H1 (cell line): Measurements from ENCODE around the gene TLR4. TPM values are rescaled to one million over a fixed set of nuclear protein-coding genes. Genes with fewer than 3 reads are reported as not detected.

ENCODE experiments used
- CTCF ChIA-PET: fragments of 300-600 bp; sonication (Branson Sonifier 250); formaldehyde crosslinking; loops from one replicate; lab custom pipeline; 2021; ENCODE audit not compliant: partially characterized antibody; lab: Charles Lee
- POLR2A ChIA-PET: fragments of 300-600 bp; sonication (Branson Sonifier 250); formaldehyde crosslinking; loops from one replicate; lab custom pipeline; 2021; ENCODE audit warnings: inconsistent platforms; ENCODE audit not compliant: partially characterized antibody; lab: Charles Lee
- DNase-seq, 2 experiments: peaks; one replicate each; pipeline versions ENCODE4 v3.0.0 to v3.0.0-alpha.2; 2010 to 2022; ENCODE audit warnings: low spot score in 2 of 2, low read depth in 1 of 2, mixed read lengths in 1 of 2
- FAIRE-seq: peaks from 2 replicates; lab custom pipeline; 2011; peaks lifted over from hg19 to GRCh38; lab: Jason Lieb, UNC
- H2AFZ ChIP-seq: 2 replicates; pipeline ENCODE4 v1.8.1; 2012; ENCODE audit warnings: low read length, inconsistent platforms
- H2AK5ac ChIP-seq: 2 replicates; pipeline ENCODE4 v1.6.1; 2013; ENCODE audit warnings: low read depth, low read length
- H2BK120ac ChIP-seq: replicated peaks from 2 replicates; pipeline ENCODE3; 2013; ENCODE audit warnings: low read depth, low read length, inconsistent platforms
- H2BK12ac ChIP-seq: 2 replicates; pipeline ENCODE4 v1.6.1; 2013; ENCODE audit warnings: low read depth, low read length
- H2BK15ac ChIP-seq: 2 replicates; pipeline ENCODE4 v1.6.1; 2013; ENCODE audit warnings: low read length
- H2BK20ac ChIP-seq: 2 replicates; pipeline ENCODE4 v1.6.1; 2013; ENCODE audit warnings: low read length
- H2BK5ac ChIP-seq: 2 replicates; pipeline ENCODE4 v1.6.1; 2013; ENCODE audit warnings: low read depth, low read length
- H3K14ac ChIP-seq: 2 replicates; pipeline ENCODE4 v1.6.1; 2013; ENCODE audit warnings: inconsistent platforms; ENCODE audit not compliant: insufficient read length
- H3K18ac ChIP-seq: 2 replicates; pipeline ENCODE4 v1.6.1; 2013; ENCODE audit warnings: low read length; ENCODE audit errors: extremely low read depth
- H3K23ac ChIP-seq: 2 replicates; pipeline ENCODE4 v1.6.1; 2013; ENCODE audit warnings: inconsistent platforms; ENCODE audit not compliant: insufficient read length
- H3K23me2 ChIP-seq: 2 replicates; pipeline ENCODE4 v1.6.1; 2013; ENCODE audit warnings: low read depth, low read length
- H3K27ac ChIP-seq: 2 replicates; pipeline ENCODE4 v1.6.1; 2011; ENCODE audit warnings: low read depth, low read length, inconsistent platforms
- H3K27me3 ChIP-seq, 4 experiments: replicated peaks in 1 of 4; 1 replicate in 1 of 4; 2 replicates in 3 of 4; pipeline versions ENCODE4 v1.6.1 to v1.8.1; 2011 to 2013; ENCODE audit warnings: low read length in 3 of 4, mild to moderate bottlenecking in 3 of 4, inconsistent platforms in 2 of 4, mixed read lengths in 2 of 4, moderate library complexity in 1 of 4; ENCODE audit not compliant: control insufficient read depth in 3 of 4, insufficient read depth in 3 of 4; ENCODE audit errors: extremely low read depth in 1 of 4
- H3K36me3 ChIP-seq, 4 experiments: 2 replicates each; pipeline versions ENCODE4 v1.6.1 to v1.8.1; 2011 to 2013; ENCODE audit warnings: mild to moderate bottlenecking in 4 of 4, low read length in 3 of 4, moderate library complexity in 2 of 4, control low read depth in 1 of 4, inconsistent platforms in 1 of 4; ENCODE audit not compliant: insufficient read depth in 4 of 4, control insufficient read depth in 2 of 4
- H3K4ac ChIP-seq: replicated peaks from 2 replicates; pipeline ENCODE3; 2013; ENCODE audit warnings: low read length, low read depth, mixed read lengths, inconsistent platforms; ENCODE audit not compliant: insufficient read length
- H3K4me1 ChIP-seq, 4 experiments: replicated peaks in 1 of 4; 1 replicate in 1 of 4; 2 replicates in 3 of 4; pipeline versions ENCODE4 v1.6.1 to v1.8.1; 2011 to 2013; ENCODE audit warnings: low read length in 3 of 4, inconsistent platforms in 2 of 4, mixed read lengths in 1 of 4; ENCODE audit not compliant: insufficient read depth in 4 of 4, control insufficient read depth in 3 of 4
- H3K4me2 ChIP-seq, 2 experiments: 2 replicates each; pipeline versions ENCODE4 v1.6.1 to v1.8.1; 2011 to 2013; ENCODE audit warnings: low read depth in 2 of 2, low read length in 2 of 2, control low read depth in 1 of 2, inconsistent platforms in 1 of 2, mild to moderate bottlenecking in 1 of 2; ENCODE audit not compliant: insufficient read depth in 1 of 2
- H3K4me3 ChIP-seq, 4 experiments: fragments of 200-600, 300-600 bp in 1 of 4; sonication (generic), shearing (Covaris generic), sonication (Bioruptor Twin) in 1 of 4; 2 replicates each; pipeline versions ENCODE4 v1.5.1 to v1.8.1; 2011 to 2016; ENCODE audit warnings: low read length in 4 of 4, low read depth in 3 of 4, control low read depth in 2 of 4, inconsistent platforms in 2 of 4, mild to moderate bottlenecking in 2 of 4, mixed read lengths in 1 of 4, moderate library complexity in 1 of 4; ENCODE audit not compliant: insufficient read depth in 2 of 4; ENCODE audit errors: extremely low read depth in 1 of 4
- H3K56ac ChIP-seq: replicated peaks from 2 replicates; pipeline ENCODE3; 2013; ENCODE audit warnings: low read depth, mild to moderate bottlenecking, mixed read lengths, low read length, inconsistent platforms; ENCODE audit not compliant: insufficient read length
- H3K79me1 ChIP-seq: 2 replicates; pipeline ENCODE4 v1.6.1; 2013; ENCODE audit warnings: low read depth, low read length, control low read depth
- H3K79me2 ChIP-seq, 2 experiments: 2 replicates each; pipeline versions ENCODE4 v1.6.1 to v1.8.1; 2012 to 2013; ENCODE audit warnings: low read length in 2 of 2, mild to moderate bottlenecking in 2 of 2, inconsistent platforms in 1 of 2; ENCODE audit not compliant: insufficient read depth in 2 of 2, control insufficient read depth in 1 of 2
- H3K9ac ChIP-seq, 4 experiments: replicated peaks in 1 of 4; 1 replicate in 1 of 4; 2 replicates in 3 of 4; pipeline versions ENCODE4 v1.6.1 to v1.8.1; 2011 to 2013; ENCODE audit warnings: low read depth in 3 of 4, low read length in 3 of 4, control low read depth in 2 of 4, mild to moderate bottlenecking in 2 of 4, moderate library complexity in 2 of 4, inconsistent platforms in 1 of 4; ENCODE audit errors: extremely low read depth in 1 of 4
- H3K9me3 ChIP-seq, 2 experiments: 2 replicates each; pipeline versions ENCODE4 v1.6.1 to v1.8.1; 2012 to 2013; ENCODE audit warnings: mild to moderate bottlenecking in 2 of 2, moderate library complexity in 2 of 2, control low read depth in 1 of 2, inconsistent platforms in 1 of 2, low read depth in 1 of 2, low read length in 1 of 2, mixed read lengths in 1 of 2; ENCODE audit not compliant: insufficient read depth in 2 of 2
- H4K20me1 ChIP-seq, 2 experiments: replicated peaks in 1 of 2; 2 replicates each; pipeline versions ENCODE3 to v1.8.1; 2011 to 2013; ENCODE audit warnings: inconsistent platforms in 2 of 2, low read length in 2 of 2, mild to moderate bottlenecking in 1 of 2; ENCODE audit not compliant: insufficient read depth in 2 of 2, control insufficient read depth in 1 of 2
- H4K5ac ChIP-seq: 2 replicates; pipeline ENCODE4 v1.6.1; 2013; ENCODE audit warnings: low read length, low read depth, mixed read lengths, inconsistent platforms; ENCODE audit not compliant: insufficient read length
- H4K8ac ChIP-seq: 2 replicates; pipeline ENCODE4 v1.8.0; 2013; ENCODE audit warnings: mild to moderate bottlenecking, moderate library complexity, low read length, inconsistent platforms; ENCODE audit not compliant: insufficient read depth; ENCODE audit errors: extremely low read depth
- H4K91ac ChIP-seq: replicated peaks from 2 replicates; pipeline ENCODE3; 2013; ENCODE audit warnings: low read length, mixed read lengths, inconsistent platforms; ENCODE audit not compliant: insufficient read length
- CTBP2 ChIP-seq: IDR thresholded peaks from 2 replicates; pipeline ENCODE4 v1.7.0; 2011; ENCODE audit warnings: borderline replicate concordance, mild to moderate bottlenecking, moderate library complexity, mixed read lengths, low read length; ENCODE audit not compliant: insufficient read depth, insufficient read length
- KDM5A ChIP-seq: fragments of 200-600 bp; IDR thresholded peaks from 2 replicates; pipeline ENCODE4 v1.7.1; 2012; ENCODE audit warnings: mild to moderate bottlenecking, low read length, inconsistent platforms, mixed read lengths
- PHF8 ChIP-seq: fragments of 200-600 bp; sonication (generic); conservative IDR thresholded peaks from 2 replicates; pipeline ENCODE4 v1.7.1; 2012; ENCODE audit warnings: low read depth, mild to moderate bottlenecking, inconsistent platforms, low read length, moderate library complexity
- SP1 ChIP-seq: IDR thresholded peaks from 2 replicates; pipeline ENCODE4 v1.6.1; 2011; ENCODE audit warnings: low read depth, low read length
- WGBS, 2 experiments: shearing (Covaris generic) in 1 of 2; methylation state at CpG; one replicate each; pipeline versions ENCODE4 v1.1.6 to v1.1.7; 2013 to 2015; ENCODE audit warnings: low lambda C conversion rate in 2 of 2, mixed read lengths in 2 of 2, inconsistent platforms in 1 of 2, low coverage in 1 of 2, missing lambda C conversion rate in 1 of 2; ENCODE audit not compliant: insufficient replicate concordance in 2 of 2, insufficient coverage in 1 of 2, insufficient read length in 1 of 2; ENCODE audit errors: extremely low coverage in 1 of 2, missing lambda C conversion rate in 1 of 2; 5-methylcytosine and 5-hydroxymethylcytosine counted together
- polyA plus RNA-seq, 7 experiments: library from polyadenylated mRNA; depleted of rRNA in 3 of 7; stranded (reverse) in 5 of 7; unstranded in 2 of 7; fragments of >200 nt in 5 of 7; fragments of 200-250 nt in 2 of 7; gene quantifications; 1 replicate in 5 of 7; 2 replicates in 1 of 7; 4 replicates in 1 of 7; pipeline versions ENCODE4 v1.2.1 to v1.2.3, GENCODE V29; 2011 to 2013; ENCODE audit warnings: missing spikeins in 2 of 7, mixed read lengths in 2 of 7
- total RNA-seq: library from RNA; stranded (reverse); fragmentation: NEBNext Ultra II Directional; extraction: Animal tissue kit (Norgen Biotek cat#: 25700); gene quantifications from 2 replicates; pipeline ENCODE4 v1.2.1, GENCODE V29; 2021

The TLR4 gene
- total and polyA plus RNA-seq, 2 of the 8 experiments (the other 6 are each of a cell fraction or from before 2014, with no cell fraction given) = 0.02 to 0.17 TPM

DNA sequence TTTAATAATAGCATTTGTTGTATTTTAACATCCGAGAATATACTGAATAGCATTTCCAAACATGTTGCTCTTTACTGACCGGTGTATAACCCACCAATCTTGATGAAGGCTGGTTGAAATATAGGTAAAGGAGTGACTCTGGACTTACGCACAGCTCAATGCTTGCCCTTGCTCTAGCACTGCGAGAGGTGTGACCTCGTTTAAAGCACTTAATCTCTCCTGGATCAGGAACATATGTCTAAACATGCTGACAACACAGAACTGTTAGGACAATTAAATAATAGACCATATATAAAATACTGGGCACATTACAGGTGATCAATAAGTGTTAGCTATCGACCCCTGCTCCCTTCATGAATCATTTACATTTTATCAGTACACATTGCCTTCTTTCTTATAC lies 28.3 kb downstream of the TLR4 start:
- no peaks in the 10 kb centered on the region; a peak in 1 of 7 replicates for H3K4me1 ChIP-seq
- TF ChIP-seq CTBP2 (no peak), SP1 (no peak), KDM5A (no peak), PHF8 (no peak)
- TF ChIP-seq, all 59 proteins: peak for 0
- no peak overlapping the region for H3K9ac ChIP-seq
- H3K23me2 ChIP-seq = no peaks in the 10 kb centered on the region
- no peak overlapping the region for H4K8ac ChIP-seq
- no peaks in the 10 kb centered on the region for H4K20me1 ChIP-seq
- no peak overlapping the region for H4K5ac ChIP-seq
- no peak overlapping the region for H2AFZ ChIP-seq
- H2BK15ac ChIP-seq = no peak overlapping the region
- no peaks in the 10 kb centered on the region for H3K9me3 ChIP-seq
- no peak overlapping the region for H3K18ac ChIP-seq
- H2BK12ac ChIP-seq = no peak overlapping the region
- H3K56ac ChIP-seq = no peak overlapping the region
- no peak overlapping the region for H3K4me2 ChIP-seq
- no peak overlapping the region for H2BK5ac ChIP-seq
- no peak overlapping the region for H2BK20ac ChIP-seq
- H2BK120ac ChIP-seq = no peak overlapping the region
- DNase-seq (no peak), FAIRE-seq (no peak)
- no peaks in the 10 kb centered on the region for H3K36me3 ChIP-seq
- H3K23ac ChIP-seq = no peak overlapping the region
- H3K4me3 ChIP-seq = no peak overlapping the region
- no peak overlapping the region for H3K14ac ChIP-seq
- H4K91ac ChIP-seq = no peak overlapping the region
- H3K79me1 ChIP-seq = no peaks in the 10 kb centered on the region
- no peaks in the 10 kb centered on the region for H3K27me3 ChIP-seq
- no peaks in the 10 kb centered on the region for H3K79me2 ChIP-seq
- no peak overlapping the region for H3K27ac ChIP-seq
- no peak overlapping the region for H2AK5ac ChIP-seq
- 89% methylated on average over 6 of the region's 6 CpGs; no CpG with 5 or more reads in 1 of the 2 experiments for WGBS, 2 experiments
- H3K4ac ChIP-seq = no peak overlapping the region
- CTCF ChIA-PET = no interaction called here
- POLR2A ChIA-PET = no interaction called here
